Caco-2 (cell line): ENCODE measurements around the gene ADCYAP1R1. TPM values are rescaled to one million over a fixed set of nuclear protein-coding genes. Genes with fewer than 3 reads are reported as not detected.

Source experiments
- BruUV-seq: library from RNA; stranded (reverse); fragments of 400-500 nt; replicated peaks from 2 replicates; lab custom pipeline; 2021; lab: Mats Ljungman, UMichigan
- CTCF ChIA-PET: fragments of 300-600 bp; sonication (Branson Sonifier 250); formaldehyde crosslinking; loops from one replicate; lab custom pipeline; 2022; ENCODE audit warnings: antibody characterized with exemption; lab: Charles Lee
- POLR2A ChIA-PET: fragments of 300-600 bp; sonication (Branson Sonifier 250); formaldehyde crosslinking; loops from one replicate; lab custom pipeline; 2022; ENCODE audit warnings: antibody characterized with exemption; lab: Charles Lee
- DNase-seq, 2 experiments: peaks; one replicate each; pipeline versions ENCODE4 v3.0.0 to v3.0.0-alpha.2; 2020 to 2022
- H3K27me3 ChIP-seq: replicated peaks from 2 replicates; pipeline ENCODE4 v1.6.0; 2011; ENCODE audit warnings: low read length; ENCODE audit not compliant: control insufficient read depth, insufficient read depth
- H3K36me3 ChIP-seq: 2 replicates; pipeline ENCODE4 v1.5.1; 2011; ENCODE audit warnings: low read length; ENCODE audit not compliant: control insufficient read depth, insufficient read depth
- H3K4me1 ChIP-seq: fragments of 250-450 bp; sonication (Bioruptor Pico); 2 replicates; pipeline ENCODE4 v1.5.1; 2020; ENCODE audit warnings: mild to moderate bottlenecking
- H3K4me3 ChIP-seq: 2 replicates; pipeline ENCODE4 v1.5.1; 2011; ENCODE audit warnings: low read depth, mild to moderate bottlenecking, control low read depth, low read length
- H3K9me3 ChIP-seq: fragments of 250-450 bp; sonication (Bioruptor Pico); 2 replicates; pipeline ENCODE4 v1.5.1; 2020; ENCODE audit warnings: mild to moderate bottlenecking, moderate library complexity
- H3K27ac Mint-ChIP-seq: one replicate; pipeline ENCODE4 v1.8.0; 2022; ENCODE audit warnings: mixed read lengths; ENCODE audit not compliant: unreplicated experiment
- H3K27me3 Mint-ChIP-seq: one replicate; pipeline ENCODE4 v1.8.0; 2022; ENCODE audit warnings: mixed read lengths; ENCODE audit not compliant: insufficient read depth, unreplicated experiment
- H3K36me3 Mint-ChIP-seq: one replicate; pipeline ENCODE4 v1.8.0; 2022; ENCODE audit warnings: mild to moderate bottlenecking, mixed read lengths; ENCODE audit not compliant: insufficient read depth, unreplicated experiment
- H3K4me1 Mint-ChIP-seq: one replicate; pipeline ENCODE4 v1.8.0; 2022; ENCODE audit warnings: low read depth, mixed read lengths; ENCODE audit not compliant: unreplicated experiment
- H3K4me3 Mint-ChIP-seq: one replicate; pipeline ENCODE4 v1.8.0; 2022; ENCODE audit warnings: mild to moderate bottlenecking, moderate library complexity, mixed read lengths; ENCODE audit not compliant: unreplicated experiment
- H3K9me3 Mint-ChIP-seq: one replicate; pipeline ENCODE4 v1.8.0; 2022; ENCODE audit warnings: mixed read lengths; ENCODE audit not compliant: unreplicated experiment
- CTCF ChIP-seq, 2 experiments: fragments of 200-600 bp in 1 of 2; IDR thresholded peaks; 1 replicate in 1 of 2; 2 replicates in 1 of 2; pipeline versions ENCODE4 v1.5.1 to v1.8.0; 2011 to 2022; ENCODE audit warnings: antibody characterized with exemption in 1 of 2, control low read depth in 1 of 2, inconsistent platforms in 1 of 2, low read depth in 1 of 2, low read length in 1 of 2, mild to moderate bottlenecking in 1 of 2, moderate library complexity in 1 of 2; ENCODE audit not compliant: insufficient read depth in 1 of 2, severe bottlenecking in 1 of 2, unreplicated experiment in 1 of 2
- intact Hi-C: fragments of 100-400 bp; cut with micrococcal nuclease; formaldehyde crosslinking; loops from one replicate; pipeline ENCODE4 v1.10.0; 2022; ENCODE audit not compliant: unreplicated experiment
- total RNA-seq: library from RNA; stranded (reverse); gene quantifications from 2 replicates; pipeline ENCODE4 v1.2.3, GENCODE V29; 2022

The ADCYAP1R1 gene
- total RNA-seq, 1 experiment from 2014 or later, result not detected

- no peaks in the 10 kb centered on the region for H3K36me3 ChIP-seq
- H3K27me3 ChIP-seq, result peaks cover 4% of the 10 kb centered on the region; the same call in 1 of the 2 replicates
- H3K4me1 ChIP-seq, result no peaks in the 10 kb centered on the region
- ChIA-PET CTCF (no interaction called here), POLR2A (no interaction called here)
- Mint-ChIP-seq H3K27me3 (peaks cover 17% of the 10 kb centered on the region), H3K36me3 (no peaks in the 10 kb centered on the region), H3K27ac (no peak overlapping the region), H3K4me1 (no peaks in the 10 kb centered on the region), H3K4me3 (no peak overlapping the region), H3K9me3 (no peaks in the 10 kb centered on the region)
- intact Hi-C loops, result no loop called here
- no peaks in the 10 kb centered on the region for H3K9me3 ChIP-seq
- no peak overlapping the region for H3K4me3 ChIP-seq
- no TSS peak for BruUV-seq
- TF ChIP-seq CTCF (IDR thresholded peaks at IDR 0.05; ENCODE audit: insufficient read depth in 1 of 2, low read depth in 1 of 2, low read length in 1 of 2, severe bottlenecking in 1 of 2, unreplicated experiment in 1 of 2), result no peak
- peak in 1 of 2 experiments; percentile 21 for DNase-seq
Measured at GRCh38 chr7:31099451-31100444, 47.6 kb downstream of the ADCYAP1R1 start.

GRCh38 chr7:31100445-31100844 lies 48.3 kb downstream of the ADCYAP1R1 start:
- no peaks in the 10 kb centered on the region for H3K9me3 Mint-ChIP-seq
- intact Hi-C loops, result no loop called here
- no peak overlapping the region for H3K27ac Mint-ChIP-seq
- no peaks in the 10 kb centered on the region for H3K4me1 ChIP-seq
- CTCF ChIA-PET, result interaction anchor here (1.4 kb wide), 1 partner anchor 22 kb away, joined by 4 read pairs; no protein-coding TSS in a partner anchor
- H3K27me3 Mint-ChIP-seq, result peaks cover 20% of the 10 kb centered on the region
- peaks cover 4% of the 10 kb centered on the region; the same call in 1 of the 2 replicates for H3K27me3 ChIP-seq
- no peak overlapping the region for H3K4me3 ChIP-seq
- H3K4me3 Mint-ChIP-seq, result no peak overlapping the region
- POLR2A ChIA-PET, result no interaction called here
- BruUV-seq, result no TSS peak
- DNase-seq, result no peak
- H3K36me3 Mint-ChIP-seq, result no peaks in the 10 kb centered on the region
- H3K36me3 ChIP-seq, result no peaks in the 10 kb centered on the region
- TF ChIP-seq CTCF (IDR thresholded peaks at IDR 0.05; ENCODE audit: insufficient read depth in 1 of 2, low read depth in 1 of 2, low read length in 1 of 2, severe bottlenecking in 1 of 2, unreplicated experiment in 1 of 2), result no peak
- H3K9me3 ChIP-seq, result no peaks in the 10 kb centered on the region
- no peaks in the 10 kb centered on the region for H3K4me1 Mint-ChIP-seq

GRCh38 chr7:31100871-31101270 lies 48.8 kb downstream of the ADCYAP1R1 start:
- BruUV-seq, result no TSS peak
- Mint-ChIP-seq H3K36me3 (no peaks in the 10 kb centered on the region), H3K27ac (no peak overlapping the region), H3K27me3 (peaks cover 20% of the 10 kb centered on the region), H3K4me1 (no peaks in the 10 kb centered on the region), H3K9me3 (no peaks in the 10 kb centered on the region), H3K4me3 (no peak overlapping the region)
- Histone ChIP-seq H3K27me3 (peaks cover 4% of the 10 kb centered on the region; the same call in 1 of the 2 replicates), H3K36me3 (no peaks in the 10 kb centered on the region), H3K4me3 (no peak overlapping the region), H3K4me1 (no peaks in the 10 kb centered on the region), H3K9me3 (no peaks in the 10 kb centered on the region)
- POLR2A ChIA-PET, result interaction anchor here (0.6 kb wide), 1 partner anchor 19 kb away, joined by 6 read pairs; no protein-coding TSS in a partner anchor
- CTCF ChIA-PET, result interaction anchor here (0.6 to 1.7 kb wide), 3 partner anchors 22 to 117 kb away, joined by 4 to 5 read pairs (median 4); no protein-coding TSS in a partner anchor
- peak in 1 of 2 experiments; percentile 6 for DNase-seq
- intact Hi-C loops, result no loop called here
- TF ChIP-seq CTCF (IDR thresholded peaks at IDR 0.05; ENCODE audit: insufficient read depth in 1 of 2, low read depth in 1 of 2, low read length in 1 of 2, severe bottlenecking in 1 of 2, unreplicated experiment in 1 of 2), result no peak
